SW 1271 (cell line): ENCODE measurements around the gene CCNQ.

ENCODE experiments used
- DNase-seq, 2 experiments: peaks; one replicate each; lab custom pipeline; 2025; lab: John Stamatoyannopoulos, UW

The CCNQ gene

GRCh38 chrX:153539171-153539978 lies 59.6 kb downstream of the CCNQ start:
- peak in 1 of 2 experiments; percentile 12 for DNase-seq

GRCh38 chrX:153538424-153538823 lies 60.5 kb downstream of the CCNQ start:
- no peak for DNase-seq
